WERI-Rb-1 (cell line): ENCODE results near the gene LRP1.

Source experiments
- DNase-seq: peaks from one replicate; pipeline ENCODE4 v3.0.0-alpha.2; 2020
- H3K27ac ChIP-seq: fragments of 250-450 bp; sonication (Bioruptor Pico); 2 replicates; pipeline ENCODE4 v1.5.1; 2020; ENCODE audit warnings: mild to moderate bottlenecking, moderate library complexity
- H3K27me3 ChIP-seq: fragments of 250-450 bp; sonication (Bioruptor Pico); 2 replicates; pipeline ENCODE4 v1.5.1; 2021; ENCODE audit warnings: mild to moderate bottlenecking, low read depth, moderate library complexity; ENCODE audit not compliant: insufficient read depth, severe bottlenecking
- H3K36me3 ChIP-seq: fragments of 250-450 bp; sonication (Bioruptor Pico); 2 replicates; pipeline ENCODE4 v1.5.1; 2020; ENCODE audit warnings: mild to moderate bottlenecking, moderate library complexity
- H3K4me3 ChIP-seq: 2 replicates; pipeline ENCODE4 v1.5.1; 2011; ENCODE audit warnings: low read depth, mild to moderate bottlenecking, control low read depth, low read length
- H3K9me3 ChIP-seq: fragments of 250-450 bp; sonication (Bioruptor Pico); 2 replicates; pipeline ENCODE4 v1.5.1; 2021; ENCODE audit warnings: mild to moderate bottlenecking, moderate library complexity; ENCODE audit not compliant: severe bottlenecking
- TF ChIP-seq, protein P1 (sequence below): IDR thresholded peaks from 2 replicates; pipeline ENCODE4 v1.5.1; 2011; ENCODE audit warnings: low read depth, mild to moderate bottlenecking, control low read depth, inconsistent platforms, low read length

Gene LRP1

DNA sequence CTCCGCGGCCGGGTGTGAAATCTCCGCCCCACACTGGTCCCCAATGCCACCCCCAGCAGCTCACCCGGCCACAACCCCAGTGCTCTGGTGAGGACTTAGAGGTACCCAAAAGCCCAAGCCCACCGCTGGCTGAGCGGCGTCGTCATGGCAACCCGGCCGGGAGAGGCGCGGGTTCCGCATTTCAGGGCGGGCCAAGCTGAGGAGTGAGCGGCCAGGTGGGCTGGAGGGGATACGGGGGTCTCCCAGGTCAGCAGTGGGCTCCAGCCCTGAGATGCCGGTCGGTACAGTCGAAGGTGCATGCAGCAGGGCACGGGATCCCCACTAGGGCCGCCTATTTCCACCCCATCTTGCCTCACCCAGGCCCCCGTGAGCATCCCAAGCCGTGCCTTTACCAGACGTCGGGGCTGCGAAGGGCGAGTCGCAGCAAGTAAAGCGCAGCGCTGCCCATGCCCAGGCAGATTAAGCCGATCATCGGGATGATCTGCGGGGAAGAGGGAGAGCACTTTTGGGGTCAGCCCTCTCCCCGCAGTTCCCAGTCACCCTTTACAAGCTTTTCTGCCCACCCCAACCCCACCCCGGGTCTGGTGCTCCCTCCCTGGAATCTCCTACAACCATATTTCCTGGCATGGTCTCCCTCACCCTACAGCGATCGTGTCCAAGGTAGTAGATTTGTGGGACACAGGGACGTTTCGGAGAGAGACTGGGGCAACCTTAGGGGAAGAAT is 108.1 kb downstream of the LRP1 start:
- Histone ChIP-seq H3K27me3 (peaks cover 2% of the 10 kb centered on the region), H3K4me3 (no peak overlapping the region), H3K36me3 (peaks cover 42% of the 10 kb centered on the region), H3K9me3 (no peaks in the 10 kb centered on the region), H3K27ac (no peak overlapping the region)
- DNase-seq = no peak
- TF ChIP-seq, protein P1, sequence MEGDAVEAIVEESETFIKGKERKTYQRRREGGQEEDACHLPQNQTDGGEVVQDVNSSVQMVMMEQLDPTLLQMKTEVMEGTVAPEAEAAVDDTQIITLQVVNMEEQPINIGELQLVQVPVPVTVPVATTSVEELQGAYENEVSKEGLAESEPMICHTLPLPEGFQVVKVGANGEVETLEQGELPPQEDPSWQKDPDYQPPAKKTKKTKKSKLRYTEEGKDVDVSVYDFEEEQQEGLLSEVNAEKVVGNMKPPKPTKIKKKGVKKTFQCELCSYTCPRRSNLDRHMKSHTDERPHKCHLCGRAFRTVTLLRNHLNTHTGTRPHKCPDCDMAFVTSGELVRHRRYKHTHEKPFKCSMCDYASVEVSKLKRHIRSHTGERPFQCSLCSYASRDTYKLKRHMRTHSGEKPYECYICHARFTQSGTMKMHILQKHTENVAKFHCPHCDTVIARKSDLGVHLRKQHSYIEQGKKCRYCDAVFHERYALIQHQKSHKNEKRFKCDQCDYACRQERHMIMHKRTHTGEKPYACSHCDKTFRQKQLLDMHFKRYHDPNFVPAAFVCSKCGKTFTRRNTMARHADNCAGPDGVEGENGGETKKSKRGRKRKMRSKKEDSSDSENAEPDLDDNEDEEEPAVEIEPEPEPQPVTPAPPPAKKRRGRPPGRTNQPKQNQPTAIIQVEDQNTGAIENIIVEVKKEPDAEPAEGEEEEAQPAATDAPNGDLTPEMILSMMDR = no peak

DNA sequence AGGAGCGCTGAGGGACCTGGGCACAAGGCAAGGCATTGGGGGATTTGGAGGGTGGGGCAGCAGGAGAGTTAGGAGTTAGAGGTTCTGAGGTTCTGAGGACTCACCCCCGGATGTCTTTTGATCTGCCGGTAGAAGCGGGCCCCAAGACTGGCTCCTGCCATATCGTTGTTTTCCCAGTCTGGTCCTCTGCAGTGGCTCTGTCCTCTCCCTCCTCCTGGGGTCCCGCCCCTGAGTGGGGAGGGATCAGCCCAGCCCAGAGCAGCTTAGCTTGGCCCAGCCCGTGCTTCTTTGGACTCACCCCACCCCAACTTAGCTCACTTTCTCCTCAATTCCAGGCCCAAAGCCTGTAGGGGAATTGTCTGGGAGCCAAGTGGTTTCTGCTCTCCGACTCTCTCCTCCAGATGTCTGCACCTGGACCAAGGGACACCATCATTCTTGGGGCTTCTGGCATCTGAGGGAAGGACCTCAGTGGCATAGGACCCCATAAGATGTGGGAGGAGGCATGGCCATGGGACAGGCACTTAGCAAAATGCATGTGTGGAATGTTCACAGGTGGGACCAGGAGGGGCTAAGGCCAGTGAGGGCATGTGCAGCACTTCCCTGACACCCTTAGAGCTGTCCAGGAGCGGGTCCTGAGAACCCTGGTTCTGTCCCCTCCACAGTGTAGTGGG is 108.8 kb downstream of the LRP1 start:
- peak; percentile 63 for DNase-seq
- no peak overlapping the region for H3K4me3 ChIP-seq
- peaks cover 35% of the 10 kb centered on the region for H3K36me3 ChIP-seq
- TF ChIP-seq, protein P1 = no peak
- H3K9me3 ChIP-seq = no peaks in the 10 kb centered on the region
- no peak overlapping the region for H3K27ac ChIP-seq
- peaks cover 9% of the 10 kb centered on the region for H3K27me3 ChIP-seq

DNA sequence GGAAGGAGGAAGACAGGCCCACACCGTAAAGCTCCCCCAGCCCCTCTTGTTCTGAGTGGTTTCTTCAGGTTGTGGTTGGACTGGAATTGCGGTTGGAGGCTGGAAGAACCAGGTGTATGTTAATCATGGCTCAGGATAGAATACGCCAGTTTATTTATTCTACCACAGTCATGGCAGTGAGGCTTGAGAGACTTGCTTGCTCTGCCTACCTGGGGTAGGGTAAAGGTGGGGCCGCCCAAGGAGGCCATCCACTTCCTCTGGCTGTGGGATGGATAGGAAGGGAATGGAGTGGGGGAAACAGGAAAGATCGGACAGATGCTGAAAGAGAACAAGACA is 109.3 kb downstream of the LRP1 start:
- no peak overlapping the region for H3K27ac ChIP-seq
- peaks cover 30% of the 10 kb centered on the region for H3K36me3 ChIP-seq
- H3K9me3 ChIP-seq = no peaks in the 10 kb centered on the region
- no peak overlapping the region for H3K4me3 ChIP-seq
- peaks cover 14% of the 10 kb centered on the region for H3K27me3 ChIP-seq
- TF ChIP-seq, protein P1 = no peak
- no peak for DNase-seq

DNA sequence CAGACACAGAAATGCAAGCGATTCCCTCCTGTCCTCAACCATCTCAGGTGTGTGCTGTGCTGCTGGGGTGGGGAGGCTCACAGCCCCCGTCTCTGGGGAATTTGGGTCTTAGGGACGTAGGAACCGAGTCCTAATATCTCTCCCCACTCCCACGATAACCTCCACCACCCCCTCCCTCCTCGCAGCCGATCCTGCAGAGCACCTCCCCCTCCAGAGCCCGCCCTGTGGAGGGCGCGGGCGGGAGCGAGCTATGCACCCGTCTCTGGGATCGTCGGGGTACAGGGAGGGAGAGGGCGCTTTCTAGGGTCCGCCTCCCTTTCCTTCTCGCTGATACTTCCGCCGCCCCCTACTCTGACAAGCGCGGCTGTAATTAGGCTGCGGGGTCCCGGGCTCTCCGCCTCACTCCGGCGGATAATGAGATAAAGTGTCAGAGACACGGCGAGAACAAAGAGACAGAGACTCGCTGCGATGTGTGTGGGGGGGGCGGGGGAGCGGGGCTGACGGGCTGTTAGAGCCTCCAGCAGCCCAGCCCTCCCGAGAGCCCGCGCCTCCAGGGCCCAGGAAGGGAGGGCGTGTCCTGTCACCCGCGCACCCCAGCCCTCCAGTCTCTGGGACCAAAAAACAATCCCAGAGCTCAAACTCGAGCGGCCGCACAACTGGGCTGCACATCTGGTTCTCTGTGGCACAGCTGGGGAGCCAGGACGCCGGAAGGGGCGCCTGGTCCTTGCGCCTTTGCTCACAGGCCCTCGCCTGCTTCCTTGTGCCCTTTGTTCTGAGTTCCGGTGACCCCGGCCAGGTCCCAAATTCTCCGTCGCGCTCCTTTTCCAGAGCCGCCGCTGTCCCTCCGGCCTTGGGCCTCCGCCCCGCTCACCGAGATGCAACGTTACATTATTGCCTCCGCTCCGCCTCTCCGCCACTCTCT is 109.9 kb downstream of the LRP1 start:
- no peaks in the 10 kb centered on the region for H3K9me3 ChIP-seq
- peak overlapping the region; percentile 16; the same call in 1 of the 2 replicates for H3K4me3 ChIP-seq
- H3K27ac ChIP-seq = no peak overlapping the region
- H3K36me3 ChIP-seq = peaks cover 24% of the 10 kb centered on the region
- H3K27me3 ChIP-seq = peaks cover 14% of the 10 kb centered on the region
- TF ChIP-seq, protein P1 = no peak
- no peak for DNase-seq

DNA sequence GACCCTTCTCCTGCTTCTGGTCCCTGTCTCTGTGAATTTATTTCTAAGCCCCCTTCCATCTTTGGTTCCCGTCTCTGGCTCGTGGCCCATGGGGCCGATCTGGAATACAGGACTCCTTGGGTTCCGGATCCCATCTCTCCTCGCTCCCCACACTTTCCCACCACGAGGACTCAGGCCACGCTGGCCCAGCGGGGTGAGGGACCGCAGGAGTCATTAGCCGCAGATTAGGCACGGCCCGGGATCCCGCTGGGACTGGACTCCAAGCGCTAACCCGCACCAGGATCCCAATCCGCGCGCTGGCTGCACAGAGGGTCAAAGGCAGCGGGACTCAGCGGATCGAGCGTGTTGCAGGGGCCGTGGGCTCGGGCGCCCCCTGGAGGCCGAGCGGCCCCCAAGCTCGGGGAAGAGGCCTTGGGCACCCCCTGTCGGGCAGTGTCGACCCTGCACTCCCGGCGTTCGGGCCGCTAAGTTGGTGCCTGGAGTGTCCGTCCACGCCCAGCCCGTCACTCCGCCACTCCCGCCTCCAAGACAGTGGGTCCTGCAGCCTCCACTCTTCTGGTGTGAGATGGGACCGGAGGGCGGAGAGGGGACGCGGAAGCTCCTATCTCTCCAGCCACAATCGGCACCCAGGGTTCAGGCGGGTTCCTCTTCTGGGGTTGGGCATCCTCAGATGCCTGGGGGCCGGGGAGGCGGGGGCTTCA is 110.7 kb downstream of the LRP1 start:
- peak overlapping the region; percentile 65 for H3K4me3 ChIP-seq
- TF ChIP-seq, protein P1 = peak; percentile 100
- DNase-seq = peak; percentile 87
- peaks cover 16% of the 10 kb centered on the region for H3K36me3 ChIP-seq
- H3K27me3 ChIP-seq = peaks cover 14% of the 10 kb centered on the region
- peak overlapping the region; percentile 83 for H3K27ac ChIP-seq
- H3K9me3 ChIP-seq = no peaks in the 10 kb centered on the region
